LNCaP clone FGC (cell line): ENCODE measurements around the gene ZBTB11.
A peak's percentile ranks its signal among the peaks of the same experiment; 100 is the strongest.
"Not testable (repeated sequence)": the region's sequence is repeated elsewhere in the genome, so short reads cannot be mapped to it uniquely, and the experiment has no call there.

Experiments used
- DNase-seq: peaks from one replicate; pipeline ENCODE4 v3.0.0-alpha.2; 2011; ENCODE audit warnings: low read depth
- H3K4me3 ChIP-seq: 2 replicates; pipeline ENCODE4 v1.5.1; 2011; ENCODE audit warnings: mild to moderate bottlenecking, low read depth, low read length, control low read depth
- TF ChIP-seq, protein P1 (sequence below): IDR thresholded peaks from 2 replicates; pipeline ENCODE4 v1.5.1; 2012; ENCODE audit warnings: mild to moderate bottlenecking; ENCODE audit not compliant: control insufficient read depth, insufficient read depth; ENCODE audit errors: extremely low read depth

ZBTB11 gene

GRCh38 chr3:101701696-101702634, 25.0 kb upstream of the ZBTB11 start:
- TF ChIP-seq, protein P1, sequence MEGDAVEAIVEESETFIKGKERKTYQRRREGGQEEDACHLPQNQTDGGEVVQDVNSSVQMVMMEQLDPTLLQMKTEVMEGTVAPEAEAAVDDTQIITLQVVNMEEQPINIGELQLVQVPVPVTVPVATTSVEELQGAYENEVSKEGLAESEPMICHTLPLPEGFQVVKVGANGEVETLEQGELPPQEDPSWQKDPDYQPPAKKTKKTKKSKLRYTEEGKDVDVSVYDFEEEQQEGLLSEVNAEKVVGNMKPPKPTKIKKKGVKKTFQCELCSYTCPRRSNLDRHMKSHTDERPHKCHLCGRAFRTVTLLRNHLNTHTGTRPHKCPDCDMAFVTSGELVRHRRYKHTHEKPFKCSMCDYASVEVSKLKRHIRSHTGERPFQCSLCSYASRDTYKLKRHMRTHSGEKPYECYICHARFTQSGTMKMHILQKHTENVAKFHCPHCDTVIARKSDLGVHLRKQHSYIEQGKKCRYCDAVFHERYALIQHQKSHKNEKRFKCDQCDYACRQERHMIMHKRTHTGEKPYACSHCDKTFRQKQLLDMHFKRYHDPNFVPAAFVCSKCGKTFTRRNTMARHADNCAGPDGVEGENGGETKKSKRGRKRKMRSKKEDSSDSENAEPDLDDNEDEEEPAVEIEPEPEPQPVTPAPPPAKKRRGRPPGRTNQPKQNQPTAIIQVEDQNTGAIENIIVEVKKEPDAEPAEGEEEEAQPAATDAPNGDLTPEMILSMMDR, result no peak
- DNase-seq, result no peak
- H3K4me3 ChIP-seq, result no peak overlapping the region

DNA sequence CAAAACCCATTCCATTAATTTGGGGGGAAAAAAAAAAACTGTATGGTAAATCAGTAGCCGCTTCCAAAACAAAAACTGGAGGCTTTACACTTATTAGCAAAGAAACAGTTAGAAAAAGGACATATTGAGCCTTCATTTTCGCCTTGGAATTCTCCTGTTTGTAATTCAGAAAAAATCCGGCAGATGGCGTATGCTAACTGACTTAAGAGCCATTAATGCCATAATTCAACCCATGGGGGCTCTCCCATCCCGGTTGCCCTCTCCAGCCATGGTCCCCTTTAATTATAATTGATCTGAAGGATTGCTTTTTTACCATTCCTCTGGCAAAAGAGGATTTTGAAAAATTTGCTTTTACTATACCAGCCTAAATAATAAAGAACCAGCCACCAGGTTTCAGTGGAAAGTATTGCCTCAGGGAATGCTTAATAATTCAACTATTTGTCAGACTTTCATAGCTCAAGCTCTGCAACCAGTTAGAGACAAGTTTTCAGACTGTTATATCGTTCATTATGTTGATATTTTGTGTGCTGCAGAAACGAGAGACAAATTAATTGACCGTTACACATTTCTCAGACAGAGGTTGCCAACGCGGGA, 18.9 kb upstream of the ZBTB11 start:
- no peak overlapping the region for H3K4me3 ChIP-seq
- TF ChIP-seq, protein P1, result peak; percentile 63
- DNase-seq, result no peak

DNA sequence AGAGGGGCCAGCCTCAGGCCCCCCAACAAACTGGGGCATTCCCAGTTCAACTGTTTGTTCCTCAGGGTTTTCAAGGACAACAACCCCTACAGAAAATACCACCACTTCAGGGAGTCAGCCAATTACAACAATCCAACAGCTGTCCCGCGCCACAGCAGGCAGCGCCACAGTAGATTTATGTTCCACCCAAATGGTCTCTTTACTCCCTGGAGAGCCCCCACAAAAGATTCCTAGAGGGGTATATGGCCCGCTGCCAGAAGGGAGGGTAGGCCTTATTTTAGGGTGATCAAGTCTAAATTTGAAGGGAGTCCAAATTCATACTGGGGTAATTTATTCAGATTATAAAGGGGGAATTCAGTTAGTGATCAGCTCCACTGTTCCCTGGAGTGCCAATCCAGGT, 17.9 kb upstream of the ZBTB11 start:
- not testable (repeated sequence) for DNase-seq, H3K4me3 ChIP-seq

GRCh38 chr3:101693540-101693939, 16.6 kb upstream of the ZBTB11 start:
- TF ChIP-seq, protein P1, result peak; percentile 32; the same call in 1 of the 2 replicates
- H3K4me3 ChIP-seq, DNase-seq: not testable (repeated sequence)

DNA sequence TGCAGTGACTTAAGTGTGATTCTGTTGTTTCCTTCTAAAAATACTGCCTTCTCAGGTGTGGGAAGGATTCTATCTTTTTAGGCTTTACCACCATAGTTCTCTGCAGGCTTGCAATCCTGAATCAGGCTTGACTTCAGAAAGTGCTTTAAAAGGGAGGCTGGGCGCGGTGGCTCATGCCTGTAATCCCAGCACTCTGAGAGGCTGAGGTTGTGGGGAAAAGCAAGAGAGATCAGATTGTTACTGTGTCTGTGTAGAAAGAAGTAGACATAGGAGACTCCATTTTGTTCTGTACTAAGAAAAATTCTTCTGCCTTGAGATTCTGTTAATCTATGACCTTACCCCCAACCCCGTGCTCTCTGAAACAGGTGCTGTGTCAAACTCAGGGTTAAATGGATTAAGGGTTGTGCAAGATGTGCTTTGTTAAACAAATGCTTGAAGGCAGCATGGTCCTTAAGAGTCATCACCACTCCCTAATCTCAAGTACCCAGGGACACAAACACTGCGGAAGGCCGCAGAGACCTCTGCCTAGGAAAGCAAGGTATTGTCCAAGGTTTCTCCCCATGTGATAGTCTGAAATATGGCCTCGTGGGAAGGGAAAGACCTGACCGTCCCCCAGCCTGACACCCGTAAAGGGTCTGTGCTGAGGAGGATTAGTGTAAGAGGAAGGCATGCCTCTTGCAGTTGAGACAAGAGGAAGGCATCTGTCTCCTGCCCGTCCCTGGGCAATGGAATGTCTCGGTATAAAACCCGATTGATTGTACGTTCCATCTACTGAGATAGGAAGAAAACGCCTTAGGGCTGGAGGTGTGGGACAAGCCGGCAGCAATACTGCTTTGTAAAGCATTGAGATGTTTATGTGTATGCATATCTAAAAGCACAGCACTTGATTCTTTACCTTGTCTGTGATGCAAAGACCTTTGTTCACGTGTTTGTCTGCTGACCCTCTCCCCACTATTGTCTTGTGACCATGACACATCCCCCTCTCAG, 15.0 kb upstream of the ZBTB11 start:
- DNase-seq, H3K4me3 ChIP-seq: not testable (repeated sequence)

DNA sequence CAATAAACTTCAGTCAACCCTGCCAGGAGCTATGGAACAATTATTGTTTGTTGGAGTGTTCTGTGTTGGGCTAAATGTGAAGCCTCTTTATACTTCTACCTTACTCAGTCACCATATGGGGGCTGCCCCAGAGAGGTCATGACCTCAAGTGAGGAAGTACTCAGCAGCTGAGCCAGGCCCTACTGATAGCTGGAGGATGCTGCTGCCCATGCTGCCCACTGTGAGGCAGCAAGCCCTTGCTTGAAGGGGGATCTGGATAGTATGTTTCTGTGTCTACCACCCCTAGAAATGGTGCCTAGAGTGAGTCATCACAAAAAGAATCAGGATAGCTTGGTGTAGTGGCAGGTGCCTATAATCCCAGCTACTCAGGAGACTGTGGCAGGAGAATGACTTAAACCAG, 14.0 kb upstream of the ZBTB11 start:
- no peak overlapping the region for H3K4me3 ChIP-seq
- no peak for DNase-seq
- TF ChIP-seq, protein P1, result no peak

DNA sequence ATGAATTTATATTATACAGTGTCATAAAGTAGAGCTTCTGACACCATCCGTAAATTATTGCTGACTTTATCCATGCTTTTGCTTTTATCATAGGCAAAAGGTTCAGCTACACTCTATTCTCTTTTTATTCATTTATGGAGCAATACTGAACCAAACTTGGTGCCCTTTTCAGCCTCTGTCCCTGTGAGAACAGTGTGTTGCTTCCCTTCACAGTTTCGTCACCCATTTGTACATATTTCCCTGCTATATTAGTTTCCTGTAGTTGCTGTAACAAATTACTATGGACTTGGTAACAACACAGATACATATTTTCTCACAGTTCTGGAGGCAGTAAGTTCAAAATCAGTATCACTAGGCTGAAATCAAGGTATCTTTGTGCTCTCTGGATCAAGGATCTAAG, 12.4 kb upstream of the ZBTB11 start:
- H3K4me3 ChIP-seq, result no peak overlapping the region
- TF ChIP-seq, protein P1, result no peak
- DNase-seq, result no peak
